Amniotic epithelial cell (primary cell): Measurements from ENCODE around the gene NTHL1.
"Not testable (repeated sequence)": the region's sequence is repeated elsewhere in the genome, so short reads cannot be mapped to it uniquely, and the experiment has no call there.

ENCODE experiments used
- DNase-seq: peaks from one replicate; pipeline ENCODE4 v3.0.0-alpha.2; 2010; ENCODE audit warnings: low read depth

NTHL1 gene

GRCh38 chr16:2028146-2028545 is 19.5 kb downstream of the NTHL1 start:
- no peak for DNase-seq

- no peak for DNase-seq
These were observed 20.3 kb downstream of the NTHL1 start for GRCh38 chr16:2027024-2028010.

GRCh38 chr16:2026461-2027023 is 21.1 kb downstream of the NTHL1 start, which contains the start of gene NHERF2:
NHERF2 (plus strand) TSS chr16:2026902; CDS start chr16:2027006, 104 bp downstream.
- no peak for DNase-seq

GRCh38 chr16:2025878-2026460 is 21.7 kb downstream of the NTHL1 start:
- DNase-seq, result no peak

- no peak for DNase-seq
These were observed 22.4 kb downstream of the NTHL1 start for GRCh38 chr16:2025251-2025650.

- no peak for DNase-seq
These were observed 23.6 kb downstream of the NTHL1 start for GRCh38 chr16:2024032-2024420.

GRCh38 chr16:2023092-2024031 is 24.3 kb downstream of the NTHL1 start:
- peak; percentile 72 for DNase-seq

GRCh38 chr16:2022723-2023091 is 24.9 kb downstream of the NTHL1 start:
- peak; percentile 63 for DNase-seq

GRCh38 chr16:2019921-2020831 is 27.5 kb downstream of the NTHL1 start:
- DNase-seq, result no peak

- no peak for DNase-seq
These were observed 28.1 kb downstream of the NTHL1 start, which contains the start of gene NPW for GRCh38 chr16:2019518-2019920. NPW (plus strand) TSS chr16:2019785.

- DNase-seq, result no peak
These were observed 31.2 kb downstream of the NTHL1 start for GRCh38 chr16:2016407-2016922.

GRCh38 chr16:2015947-2016208 is 31.8 kb downstream of the NTHL1 start:
- no peak for DNase-seq

- DNase-seq, result peak; percentile 55
These were observed 32.3 kb downstream of the NTHL1 start for GRCh38 chr16:2015117-2015946.

- DNase-seq, result no peak
These were observed 34.1 kb downstream of the NTHL1 start for GRCh38 chr16:2013527-2013926.

- not testable (repeated sequence) for DNase-seq
These were observed 35.9 kb downstream of the NTHL1 start for GRCh38 chr16:2011726-2012125.

- DNase-seq, result peak; percentile 79
These were observed 37.7 kb downstream of the NTHL1 start, which contains the start of gene ZNF598 for GRCh38 chr16:2009791-2010510. ZNF598 (minus strand) TSS chr16:2009821.

- DNase-seq, result no peak
These were observed 38.4 kb downstream of the NTHL1 start for GRCh38 chr16:2009164-2009711.

GRCh38 chr16:2008631-2009163 is 38.9 kb downstream of the NTHL1 start:
- peak; percentile 65 for DNase-seq
